Endothelial cell of umbilical vein (primary cell): ENCODE results near the gene MEGF10.

Experiments used
- EZH2 ChIP-seq: IDR thresholded peaks from 2 replicates; pipeline ENCODE4 v1.6.1; 2012; ENCODE audit warnings: borderline replicate concordance, low read depth, mild to moderate bottlenecking, moderate library complexity, low read length, inconsistent platforms; ENCODE audit not compliant: severe bottlenecking
- FOS ChIP-seq: IDR thresholded peaks from 2 replicates; pipeline ENCODE4 v1.6.1; 2011; ENCODE audit warnings: mild to moderate bottlenecking, low read length, moderate library complexity, borderline replicate concordance; ENCODE audit not compliant: insufficient read depth
- JUN ChIP-seq: IDR thresholded peaks from 2 replicates; pipeline ENCODE4 v1.6.1; 2011; ENCODE audit warnings: borderline replicate concordance, low read depth; ENCODE audit not compliant: insufficient read length, insufficient read depth
- POLR2A ChIP-seq: IDR thresholded peaks from 2 replicates; pipeline ENCODE4 v1.6.1; 2012; ENCODE audit warnings: low read depth, mild to moderate bottlenecking, control low read depth, low read length
- POLR2AphosphoS5 ChIP-seq: IDR thresholded peaks from 2 replicates; pipeline ENCODE4 v1.6.1; 2012; ENCODE audit warnings: low read depth, mild to moderate bottlenecking, control low read depth, low read length, moderate library complexity; ENCODE audit not compliant: insufficient read depth
- TF ChIP-seq, protein P1 (sequence below), 2 donors: IDR thresholded peaks; 1 replicate in 1 of 2; 2 replicates in 1 of 2; pipeline ENCODE4 v1.5.1; 2011; ENCODE audit warnings: low read length in 2 of 2, mild to moderate bottlenecking in 2 of 2, moderate library complexity in 2 of 2, control low read depth in 1 of 2, inconsistent platforms in 1 of 2, low read depth in 1 of 2; ENCODE audit not compliant: insufficient read depth in 1 of 2; ENCODE audit errors: extremely low read depth in 1 of 2
- TF ChIP-seq, protein P2 (sequence below): IDR thresholded peaks from 2 replicates; pipeline ENCODE4 v1.6.1; 2011; ENCODE audit not compliant: insufficient read depth, insufficient read length

DNA sequence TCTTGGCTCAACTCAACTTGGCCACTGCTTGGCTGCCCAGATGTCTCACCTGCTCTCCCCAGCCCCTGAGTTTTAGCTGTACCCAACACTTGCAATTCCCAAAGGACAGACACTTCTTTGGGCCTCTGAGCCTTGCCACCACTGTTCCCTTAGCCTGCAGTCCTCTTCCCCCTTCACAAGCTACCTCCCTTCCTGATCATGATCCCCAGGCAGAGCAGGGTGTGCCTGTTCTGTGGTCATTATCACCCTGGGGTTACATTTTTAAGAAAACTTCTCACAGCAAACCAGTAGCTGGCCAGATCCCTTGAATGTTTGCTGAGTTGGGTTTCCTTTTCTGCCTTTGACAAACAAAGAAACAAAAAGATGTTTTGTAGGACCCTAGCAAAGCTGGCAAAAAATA lies 139.3 kb downstream of the MEGF10 start:
- TF ChIP-seq, protein P1, sequence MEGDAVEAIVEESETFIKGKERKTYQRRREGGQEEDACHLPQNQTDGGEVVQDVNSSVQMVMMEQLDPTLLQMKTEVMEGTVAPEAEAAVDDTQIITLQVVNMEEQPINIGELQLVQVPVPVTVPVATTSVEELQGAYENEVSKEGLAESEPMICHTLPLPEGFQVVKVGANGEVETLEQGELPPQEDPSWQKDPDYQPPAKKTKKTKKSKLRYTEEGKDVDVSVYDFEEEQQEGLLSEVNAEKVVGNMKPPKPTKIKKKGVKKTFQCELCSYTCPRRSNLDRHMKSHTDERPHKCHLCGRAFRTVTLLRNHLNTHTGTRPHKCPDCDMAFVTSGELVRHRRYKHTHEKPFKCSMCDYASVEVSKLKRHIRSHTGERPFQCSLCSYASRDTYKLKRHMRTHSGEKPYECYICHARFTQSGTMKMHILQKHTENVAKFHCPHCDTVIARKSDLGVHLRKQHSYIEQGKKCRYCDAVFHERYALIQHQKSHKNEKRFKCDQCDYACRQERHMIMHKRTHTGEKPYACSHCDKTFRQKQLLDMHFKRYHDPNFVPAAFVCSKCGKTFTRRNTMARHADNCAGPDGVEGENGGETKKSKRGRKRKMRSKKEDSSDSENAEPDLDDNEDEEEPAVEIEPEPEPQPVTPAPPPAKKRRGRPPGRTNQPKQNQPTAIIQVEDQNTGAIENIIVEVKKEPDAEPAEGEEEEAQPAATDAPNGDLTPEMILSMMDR (IDR thresholded peaks at IDR 0.05; ENCODE audit: extremely low read depth in 1 of 2, insufficient read depth in 1 of 2, low read depth in 1 of 2, low read length in 2 of 2), result no peak
- TF ChIP-seq POLR2A (no peak), POLR2AphosphoS5 (no peak), FOS (no peak), EZH2 (no peak), JUN (no peak)
- TF ChIP-seq, protein P2, sequence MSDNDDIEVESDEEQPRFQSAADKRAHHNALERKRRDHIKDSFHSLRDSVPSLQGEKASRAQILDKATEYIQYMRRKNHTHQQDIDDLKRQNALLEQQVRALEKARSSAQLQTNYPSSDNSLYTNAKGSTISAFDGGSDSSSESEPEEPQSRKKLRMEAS, result no peak
